ENCODE data around the gene GSK3B.
"Not testable (repeated sequence)": the region's sequence is repeated elsewhere in the genome, so short reads cannot be mapped to it uniquely, and the experiment has no call there.

The GSK3B gene

DNA sequence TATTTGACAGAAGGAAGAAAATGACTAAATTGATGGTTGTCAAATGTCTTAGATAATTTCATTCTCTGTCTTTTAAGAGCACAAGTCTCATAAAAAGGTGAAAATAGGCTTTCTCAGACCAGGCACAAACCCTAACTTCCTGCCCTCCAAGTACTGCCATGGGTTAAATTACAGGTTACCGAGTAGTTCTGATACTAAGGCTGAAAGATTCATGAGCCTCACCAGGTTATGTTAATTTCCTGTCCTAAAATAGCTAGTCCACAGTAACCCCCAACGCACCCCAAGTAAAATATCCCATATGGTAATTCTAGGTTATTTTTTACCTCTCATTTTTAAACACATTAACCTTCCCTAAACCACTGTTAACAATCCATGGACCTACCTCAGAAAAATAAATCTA, 42.0 kb downstream of the GSK3B start:
- no peak for DNase-seq

DNA sequence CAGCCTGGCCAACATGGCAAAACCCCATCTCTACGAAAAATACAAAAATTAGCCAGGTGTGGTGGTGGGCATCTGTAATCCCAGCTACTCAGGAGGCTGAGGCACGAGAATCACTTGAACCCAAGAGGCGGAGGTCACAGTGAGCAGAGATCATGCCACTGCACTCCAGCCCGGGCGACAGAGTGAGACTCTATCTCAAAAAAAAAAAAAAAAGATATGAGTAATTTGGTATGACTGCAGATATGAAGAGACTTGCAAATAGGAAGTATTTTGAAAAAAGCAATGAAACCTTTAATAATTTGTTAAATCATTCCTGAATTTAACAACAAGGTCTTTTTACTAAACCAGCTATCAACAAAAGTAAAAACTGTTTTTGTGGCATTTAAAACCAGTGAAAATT, 42.7 kb downstream of the GSK3B start:
- not testable (repeated sequence) for DNase-seq

DNA sequence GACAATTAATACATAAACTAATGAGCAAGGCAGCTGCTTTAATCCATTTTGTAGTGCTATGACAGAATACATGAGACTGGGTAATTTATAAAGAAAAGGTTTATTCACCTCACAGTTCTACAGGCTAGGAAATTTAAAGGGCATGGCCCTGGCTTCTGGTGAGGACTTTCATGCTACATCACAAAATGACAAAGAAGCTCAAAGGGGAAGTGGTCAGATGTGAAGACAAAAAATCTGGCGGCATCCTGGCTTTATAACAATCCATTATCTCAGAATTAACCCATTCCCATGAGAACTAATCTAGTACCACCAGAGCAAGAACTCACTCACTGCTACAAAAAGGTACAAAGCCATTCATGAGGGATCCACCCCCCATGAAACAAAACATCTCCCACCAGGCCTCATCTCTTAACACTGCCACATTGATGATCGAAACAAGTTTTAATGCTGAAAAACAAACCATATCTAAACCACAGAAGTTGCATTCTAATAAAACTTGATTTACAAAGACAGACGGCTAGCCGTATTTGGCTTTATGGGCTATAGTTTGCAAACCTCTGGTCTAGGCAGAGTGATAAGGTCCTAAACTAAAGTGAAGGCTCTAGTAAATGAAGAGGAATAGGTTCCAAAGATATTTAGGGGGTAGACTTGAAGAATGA, 44.2 kb downstream of the GSK3B start:
- no peak for DNase-seq

DNA sequence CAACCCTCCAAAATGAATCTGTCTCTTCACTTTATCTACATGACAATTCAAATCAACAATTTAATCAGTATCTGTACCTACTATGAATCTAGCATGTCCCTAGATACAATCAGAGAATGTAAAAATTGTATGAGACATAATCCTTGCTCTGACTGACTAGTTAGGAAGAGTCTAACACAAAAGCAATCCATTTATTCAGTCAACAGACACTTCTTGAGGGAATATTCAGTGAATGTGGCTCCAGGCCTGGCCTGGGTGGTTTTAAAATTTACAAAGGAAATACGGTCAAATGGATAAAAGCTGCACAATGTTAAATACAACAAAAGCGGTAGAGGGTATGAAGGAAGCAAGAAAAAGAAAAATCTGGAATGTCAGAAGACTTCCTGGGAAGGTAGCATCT, 45.2 kb downstream of the GSK3B start:
- DNase-seq, result no peak

DNA sequence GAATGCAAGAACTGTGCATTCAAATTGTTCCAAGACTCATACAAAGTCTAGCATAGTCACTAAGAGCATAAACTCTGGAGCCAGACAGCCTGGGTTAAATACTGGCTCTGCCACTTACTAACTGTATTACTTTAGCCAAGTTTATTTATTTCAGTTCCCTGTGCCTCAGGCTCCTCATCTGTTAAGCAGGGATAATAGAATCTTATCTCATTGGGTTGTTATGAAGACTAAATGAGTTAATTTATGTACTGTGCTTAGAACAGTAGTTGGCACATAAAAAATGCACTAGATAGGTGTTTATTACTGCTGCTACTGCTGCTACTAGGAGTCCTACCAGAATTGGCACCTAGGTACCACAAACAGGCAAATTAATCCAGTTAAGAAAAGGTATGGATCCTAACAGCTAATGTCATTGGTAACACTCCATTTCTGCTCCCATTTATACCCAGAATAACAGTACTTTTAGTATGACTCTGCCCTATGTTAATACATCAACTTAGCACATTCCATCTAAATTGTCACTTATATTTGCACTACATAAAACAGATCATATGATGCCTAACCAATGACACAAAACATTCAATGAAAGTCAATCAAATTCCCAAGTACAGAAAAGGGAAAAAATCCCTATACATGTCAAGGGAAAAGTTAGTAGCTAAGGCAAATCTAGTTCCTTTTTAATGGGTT, 45.7 kb downstream of the GSK3B start:
- no peak for DNase-seq

DNA sequence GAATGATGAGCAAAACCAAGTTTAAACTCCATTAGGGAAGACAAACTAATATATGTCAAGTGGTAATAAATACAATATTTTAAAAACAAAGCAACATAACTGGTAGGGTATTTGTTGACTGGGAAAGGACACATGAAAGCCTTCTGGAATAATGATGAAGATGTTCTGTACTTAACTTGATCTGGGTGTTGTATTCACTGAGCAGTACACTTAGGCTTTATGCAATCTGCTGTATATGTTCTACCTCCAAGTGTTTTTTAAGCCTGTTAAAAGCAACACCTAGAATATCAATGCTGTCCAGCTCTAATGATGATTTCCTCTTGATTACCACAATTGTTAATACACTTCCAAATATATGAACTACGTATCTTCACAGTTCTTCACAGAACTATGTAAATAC, 46.6 kb downstream of the GSK3B start:
- DNase-seq, result no peak

DNA sequence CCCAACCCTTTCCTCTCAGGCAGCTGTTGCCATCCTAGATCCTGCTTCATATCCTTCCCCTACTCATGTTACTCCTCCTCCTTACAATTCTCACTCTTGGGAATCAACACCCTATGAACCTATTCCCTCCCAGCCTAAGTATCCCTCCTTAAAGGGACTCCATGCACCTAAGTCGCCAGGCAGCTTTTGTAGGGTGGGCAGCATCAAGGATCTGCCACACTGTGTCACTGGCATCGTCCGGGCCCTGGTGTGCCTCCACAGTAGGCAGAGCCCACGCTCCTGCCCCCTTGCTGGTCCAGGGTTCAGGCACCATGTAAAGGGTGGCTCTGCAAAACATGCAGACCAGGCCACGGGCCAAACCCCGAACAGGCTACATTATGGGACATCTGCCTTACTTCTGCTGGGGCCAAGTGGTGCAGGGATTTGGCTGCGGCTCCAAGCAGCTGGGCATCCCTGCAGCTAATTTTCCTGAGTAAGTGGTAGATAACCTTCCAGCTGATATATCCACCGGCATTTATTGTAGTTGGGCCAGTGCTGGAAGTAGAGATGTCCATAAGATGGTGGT, 53.4 kb downstream of the GSK3B start:
- no peak for DNase-seq

DNA sequence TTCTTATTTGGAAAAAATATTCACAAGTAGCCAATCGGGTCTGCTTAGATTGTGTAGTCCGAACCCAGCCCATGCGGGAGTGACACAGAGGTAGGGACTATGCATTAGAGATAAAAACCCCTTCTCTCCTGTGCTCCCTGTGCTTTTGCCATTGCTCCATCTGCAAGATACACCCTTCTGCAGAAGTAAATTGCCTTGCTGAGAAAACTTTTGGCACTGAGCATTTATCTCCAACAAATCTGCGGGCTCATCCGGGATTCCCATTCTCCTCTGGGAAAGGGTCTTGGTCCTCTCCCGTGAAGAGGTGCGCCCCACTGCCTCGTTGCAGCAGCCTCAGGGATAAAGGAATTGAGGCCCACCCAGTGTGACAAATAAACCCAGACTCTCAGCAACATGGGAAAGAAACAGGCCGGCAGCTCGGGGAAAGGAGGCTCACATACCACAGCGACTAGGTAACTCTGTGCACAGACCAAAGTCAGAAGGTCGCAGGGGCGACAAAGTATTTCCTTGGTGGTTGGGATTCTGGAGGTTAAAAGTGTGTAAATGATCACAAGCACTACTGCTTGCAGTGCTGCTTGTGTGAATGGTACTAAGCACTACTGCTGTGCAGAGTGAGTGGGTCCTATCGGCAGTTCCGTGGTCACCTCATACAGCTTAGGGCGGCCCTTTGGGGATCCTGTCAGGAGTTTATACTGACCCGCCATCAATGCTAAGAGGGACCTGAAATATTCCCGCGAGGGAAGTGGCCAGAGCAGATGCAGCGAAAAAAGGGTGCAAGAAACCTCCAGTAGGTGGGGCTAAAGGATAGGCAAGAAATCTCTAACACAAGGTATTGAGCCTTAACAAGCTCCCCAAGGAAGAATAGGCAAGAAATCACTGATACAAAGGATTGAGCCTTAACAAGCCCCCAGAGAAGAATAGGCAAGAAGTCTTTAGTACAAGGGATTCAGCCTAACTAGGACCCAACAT, 54.3 kb downstream of the GSK3B start:
- DNase-seq, result peak; percentile 3

DNA sequence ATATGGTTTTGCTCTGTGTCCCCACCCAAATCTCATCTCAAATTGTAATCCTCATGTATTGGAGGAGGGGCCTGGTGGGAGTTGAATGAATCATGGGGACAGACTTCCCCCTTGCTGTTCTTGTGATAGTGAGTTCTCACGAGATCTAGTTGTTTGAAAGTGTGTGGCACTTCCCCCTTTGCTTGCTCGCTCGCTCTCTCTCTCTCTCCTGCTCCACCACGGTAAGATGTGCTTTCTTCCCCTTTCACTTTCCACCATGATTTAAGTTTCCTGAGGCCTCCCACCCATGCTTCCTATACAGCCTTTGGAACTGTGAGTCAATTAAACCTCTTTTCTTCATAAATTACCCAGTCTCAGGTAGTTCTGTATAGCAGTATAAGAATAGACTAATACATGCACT, 60.7 kb downstream of the GSK3B start:
- DNase-seq, result no peak

DNA sequence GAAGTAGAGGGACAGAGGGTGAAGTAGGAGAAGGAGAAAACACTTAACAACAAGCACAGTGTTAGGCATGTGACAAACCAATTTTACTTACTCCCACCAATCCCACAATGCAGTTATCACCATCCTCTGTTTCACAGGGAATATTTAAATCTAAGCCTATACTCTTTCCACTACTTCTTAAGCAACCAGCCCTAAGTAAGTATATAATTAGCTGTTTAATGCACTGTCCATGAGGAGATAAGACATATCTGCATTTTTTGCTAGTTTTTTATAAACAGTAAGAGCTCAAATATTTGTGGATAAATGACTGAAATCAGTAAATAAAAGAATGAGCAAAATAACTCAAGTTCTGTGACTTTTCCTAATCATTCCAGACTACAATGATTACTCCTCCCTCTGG, 62.7 kb downstream of the GSK3B start:
- DNase-seq, result no peak

DNA sequence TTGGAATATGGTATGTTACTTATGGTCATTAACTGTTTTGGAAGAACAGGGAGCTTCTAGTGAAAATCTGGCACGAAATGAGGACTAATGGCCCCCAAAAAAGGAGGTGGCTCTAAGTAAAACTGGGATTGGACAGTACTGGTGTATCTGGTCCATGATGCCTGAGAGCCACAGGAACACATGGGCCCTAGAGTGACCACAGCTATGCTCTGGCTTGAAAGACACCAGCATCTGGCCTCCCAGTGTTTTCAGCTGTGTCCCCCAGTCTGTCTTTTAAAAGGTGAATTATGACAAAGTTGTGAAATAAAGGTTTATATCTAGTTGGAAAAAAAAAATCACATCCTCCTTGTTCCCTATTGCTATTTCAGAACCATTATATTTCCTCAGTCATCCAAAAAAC, 64.5 kb downstream of the GSK3B start:
- DNase-seq, result no peak

DNA sequence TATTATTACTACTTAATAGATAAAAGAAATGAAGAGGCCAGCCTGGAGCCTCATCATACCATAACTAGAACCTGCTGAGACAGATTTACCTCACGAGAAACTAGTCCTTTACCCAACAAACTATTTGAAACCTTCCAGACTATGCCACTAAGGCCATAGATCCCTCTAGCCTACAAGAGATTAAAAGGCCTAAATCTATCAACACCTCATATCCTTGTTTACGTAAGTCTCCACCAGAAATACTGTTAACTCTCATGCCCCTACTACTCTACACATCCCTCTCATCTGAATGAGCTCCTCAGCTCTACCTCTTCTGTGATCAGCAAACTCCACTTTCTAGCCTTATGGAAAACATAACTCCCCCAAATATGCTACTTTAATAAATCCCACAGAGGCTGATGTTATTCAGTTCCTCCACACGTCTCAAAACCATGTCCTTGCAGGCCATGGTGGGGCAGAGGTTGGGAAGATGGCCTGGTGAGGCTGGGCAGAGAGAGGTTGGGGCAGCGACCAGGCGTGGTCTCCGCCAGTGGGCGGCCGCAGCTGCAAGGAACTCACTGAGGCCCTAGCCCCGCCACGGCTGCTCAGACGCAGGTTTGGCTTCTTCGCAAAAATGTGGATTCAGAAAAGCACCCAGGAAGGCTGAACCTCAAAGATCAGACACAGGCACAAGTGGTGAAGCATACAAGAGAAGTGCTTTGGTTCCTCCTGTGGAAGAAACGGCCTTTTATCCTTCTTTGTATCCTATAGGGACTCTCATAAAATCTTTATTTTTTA, 65.8 kb downstream of the GSK3B start:
- no peak for DNase-seq

DNA sequence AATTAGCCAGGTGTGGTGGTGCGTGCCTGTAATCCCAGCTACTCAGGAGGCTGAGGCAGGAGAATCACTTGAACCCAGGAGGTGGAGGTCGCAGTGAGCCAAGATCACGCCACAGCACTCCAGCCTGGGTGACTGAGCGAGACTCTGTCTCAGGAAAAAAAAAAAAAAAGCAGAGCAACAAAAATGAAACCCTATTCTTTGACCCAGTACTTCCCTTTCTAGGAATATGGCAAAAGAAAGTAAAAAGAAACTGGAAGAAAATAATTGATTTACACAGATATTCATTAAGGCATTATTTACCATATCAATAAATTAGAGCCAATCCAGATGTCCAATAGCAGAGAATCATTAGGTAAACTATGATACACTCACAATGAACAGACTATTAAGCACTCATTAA, 67.0 kb downstream of the GSK3B start:
- no peak for DNase-seq

DNA sequence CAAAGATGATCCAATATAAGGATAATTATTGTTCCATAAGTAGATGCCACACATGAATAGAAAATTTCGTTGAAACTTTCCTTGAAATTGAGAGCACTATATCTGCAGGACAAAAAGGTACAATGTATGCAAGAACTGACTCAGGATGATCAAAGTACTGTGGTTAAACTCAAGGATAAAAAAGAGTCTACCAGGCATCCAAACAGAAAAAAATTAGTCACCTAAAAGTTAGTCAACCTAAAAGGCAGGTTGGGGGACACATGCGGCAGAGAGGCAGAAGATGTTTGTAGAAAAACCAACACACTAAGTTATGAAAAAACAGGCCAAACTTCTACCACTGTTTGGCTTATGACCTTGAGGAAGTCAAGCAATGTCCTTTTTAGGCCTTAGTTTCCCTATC, 68.7 kb downstream of the GSK3B start:
- DNase-seq, result no peak

DNA sequence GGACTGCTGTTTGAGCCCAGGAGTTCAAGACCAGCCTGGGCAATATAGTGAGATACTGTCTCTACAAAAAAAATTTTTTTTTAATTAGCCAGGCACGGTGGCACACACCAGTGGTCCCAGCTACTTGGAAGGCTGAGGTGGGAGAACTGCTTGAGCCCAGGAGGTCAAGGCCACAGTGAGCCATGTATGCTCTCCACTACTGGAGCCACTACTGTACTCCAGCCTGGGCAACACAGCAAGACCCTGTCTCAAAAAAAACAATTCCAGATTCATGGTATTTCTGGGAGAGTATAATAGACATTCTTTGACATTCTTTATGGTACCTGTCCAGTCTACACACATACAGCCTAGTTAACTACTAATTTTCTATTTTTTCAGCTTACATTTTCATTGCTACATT, 70.1 kb downstream of the GSK3B start:
- no peak for DNase-seq

DNA sequence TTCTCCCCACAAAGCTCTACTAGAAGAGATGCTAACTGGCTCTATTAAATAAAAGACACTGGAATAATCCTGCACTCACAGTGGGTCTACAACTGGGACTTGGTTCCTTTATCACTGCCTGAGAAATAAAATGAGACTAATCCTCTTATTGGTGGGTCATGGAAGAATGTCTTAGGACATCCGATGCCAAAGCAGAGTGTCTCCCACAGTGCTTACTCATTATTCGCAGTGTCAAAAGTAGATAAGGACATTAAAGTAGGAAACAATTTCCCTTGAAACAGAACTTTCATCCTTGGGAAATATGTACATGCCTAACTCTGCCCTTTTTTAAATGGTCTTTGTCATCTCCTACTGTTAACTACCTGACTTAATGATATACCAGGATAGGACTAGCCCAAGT, 71.5 kb downstream of the GSK3B start:
- DNase-seq, result no peak

DNA sequence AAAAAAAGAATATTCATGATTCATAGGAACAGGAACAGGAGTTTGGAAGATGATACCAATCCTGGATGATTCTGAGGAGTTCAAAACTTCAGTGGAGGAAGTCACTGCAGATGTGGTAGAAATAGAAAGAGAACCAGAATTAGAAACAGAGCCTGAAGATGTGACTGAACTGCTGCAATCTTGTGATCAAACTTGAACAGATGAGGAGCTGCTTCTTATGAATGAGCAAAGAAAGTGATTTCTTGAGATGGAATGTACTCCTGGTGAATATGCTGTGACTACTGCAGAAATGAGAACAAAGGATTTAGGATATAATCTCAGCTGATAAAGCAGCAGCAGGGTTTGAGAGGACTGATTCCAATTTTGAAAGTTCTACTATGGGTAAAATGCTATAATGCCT, 72.7 kb downstream of the GSK3B start:
- DNase-seq, result no peak

DNA sequence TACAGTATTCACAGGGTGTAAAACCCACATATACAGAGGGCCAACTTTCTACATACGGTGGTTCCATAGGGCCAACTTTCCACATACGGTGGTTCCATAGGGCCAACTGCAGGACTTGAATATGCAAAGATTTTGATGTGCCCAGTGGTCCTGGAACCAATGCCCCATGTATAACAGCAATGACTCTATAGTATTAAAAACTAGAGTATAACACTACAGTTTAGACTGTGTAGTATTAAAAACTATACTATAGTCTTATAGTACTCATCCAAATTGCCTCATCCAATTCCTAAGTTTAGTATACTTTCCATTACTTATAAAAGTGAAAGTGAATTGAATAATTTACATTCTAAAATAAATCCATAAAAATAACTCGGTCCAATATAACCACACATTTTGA, 75.9 kb downstream of the GSK3B start:
- DNase-seq, result no peak

DNA sequence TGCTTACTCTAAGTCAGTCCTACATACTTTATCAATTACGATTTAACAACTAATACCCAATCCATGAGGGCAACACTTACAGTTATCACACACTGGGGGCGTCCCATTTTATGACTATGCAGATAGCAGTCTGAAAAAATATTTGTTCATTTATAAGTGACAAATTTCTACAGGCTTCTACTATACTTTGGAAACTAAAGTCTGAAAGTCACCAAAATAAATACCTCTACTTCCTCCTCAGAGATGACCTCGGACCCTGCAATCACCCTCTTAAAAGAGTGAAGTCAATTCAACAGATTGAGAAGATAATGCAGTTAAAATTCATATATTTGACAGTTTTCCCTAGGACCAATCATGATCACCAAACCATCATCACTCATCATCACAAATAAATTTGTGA, 76.6 kb downstream of the GSK3B start:
- DNase-seq, result no peak

DNA sequence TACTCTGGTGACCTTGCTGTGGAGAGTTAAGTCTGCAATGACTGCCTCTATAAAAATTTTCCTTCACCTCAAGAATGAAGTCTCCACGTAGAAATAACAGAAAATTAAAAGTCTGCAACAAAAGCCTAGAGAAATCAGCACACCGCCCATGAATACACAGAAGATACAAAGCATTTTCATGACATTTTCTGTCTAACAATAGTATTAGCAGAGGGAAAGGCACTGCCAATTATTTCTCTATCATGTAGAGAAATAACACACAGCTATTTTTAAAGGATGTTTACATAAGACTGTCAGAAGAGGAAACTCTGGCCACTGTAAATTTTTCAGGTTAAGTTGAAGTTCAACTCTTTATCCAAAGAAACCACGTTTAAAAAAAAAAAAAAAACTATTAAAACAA, 80.8 kb downstream of the GSK3B start:
- no peak for DNase-seq

DNA sequence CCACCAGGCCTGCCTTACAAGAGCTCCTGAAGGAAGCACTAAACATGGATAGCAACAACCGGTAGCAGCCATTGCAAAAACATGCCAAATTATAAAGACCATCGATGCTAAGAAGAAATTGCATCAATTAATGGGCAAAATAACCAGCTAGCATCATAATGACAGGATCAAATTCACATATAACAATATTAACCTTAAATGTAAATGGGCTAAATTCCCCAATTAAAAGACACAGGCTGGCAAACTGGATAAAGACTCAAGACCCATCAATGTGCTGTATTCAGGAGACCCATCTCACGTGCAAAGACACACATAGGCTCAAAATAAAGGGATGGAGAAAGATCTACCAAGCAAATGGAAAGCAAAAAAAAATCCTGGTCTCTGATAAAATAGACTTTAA, 88.5 kb downstream of the GSK3B start:
- DNase-seq, result not testable (repeated sequence)

DNA sequence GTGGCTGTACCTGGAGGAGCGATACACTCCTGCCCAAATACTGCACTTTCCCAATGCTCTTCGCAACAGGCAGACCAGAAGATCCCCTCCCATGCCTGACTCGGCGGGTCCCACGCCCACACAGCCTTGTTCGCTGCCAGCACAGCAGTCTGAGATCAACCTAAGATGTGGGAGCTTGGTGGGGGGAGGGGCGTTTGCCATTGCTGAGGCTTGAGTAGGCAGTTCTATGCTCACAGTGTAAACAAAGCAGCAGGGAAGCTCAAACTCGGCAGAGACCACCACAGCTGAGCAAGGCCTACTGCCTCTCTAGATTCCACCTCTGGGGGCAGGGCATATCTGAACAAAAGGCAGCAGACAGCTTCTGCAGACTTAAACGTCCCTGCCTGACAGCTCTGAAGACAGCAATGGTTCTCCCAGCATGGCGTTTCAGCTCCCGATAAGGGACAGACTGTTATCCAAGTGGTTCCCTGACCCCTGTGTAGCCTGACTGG, 90.2 kb downstream of the GSK3B start:
- DNase-seq, result not testable (repeated sequence)

DNA sequence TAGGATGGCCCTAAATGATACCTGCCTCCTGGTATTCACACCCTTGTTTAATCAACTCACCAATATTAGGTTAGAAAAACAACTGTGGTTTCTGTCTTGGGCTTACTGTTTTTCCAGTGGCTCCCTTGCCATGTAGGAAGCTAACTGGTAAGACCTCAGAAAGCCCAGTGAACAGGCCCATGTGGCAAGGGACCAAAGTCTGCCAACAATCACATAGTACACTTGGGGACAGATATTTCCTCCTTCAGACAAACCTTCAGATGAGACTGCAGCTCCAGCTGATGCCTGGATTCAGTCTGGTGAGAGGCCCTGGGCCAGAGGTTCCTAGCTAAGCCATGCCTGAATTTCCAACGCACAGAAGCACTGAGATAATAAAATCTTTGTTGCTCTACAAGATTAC, 96.1 kb downstream of the GSK3B start:
- DNase-seq, result no peak
